GM23248 (cell line): ENCODE results near the gene VAPA.

ENCODE experiments used
- EZH2 ChIP-seq: fragments of 200-600 bp; sonication (generic); IDR thresholded peaks from 2 replicates; pipeline ENCODE4 v1.6.1; 2018; ENCODE audit warnings: antibody characterized with exemption, mild to moderate bottlenecking; ENCODE audit not compliant: insufficient read depth, poor library complexity, severe bottlenecking
- EZH2phosphoT487 ChIP-seq: fragments of 200-600 bp; sonication (generic); IDR thresholded peaks from 2 replicates; pipeline ENCODE4 v1.6.1; 2018; ENCODE audit warnings: antibody characterized with exemption, moderate library complexity, mild to moderate bottlenecking, low read depth; ENCODE audit not compliant: insufficient read depth

DNA sequence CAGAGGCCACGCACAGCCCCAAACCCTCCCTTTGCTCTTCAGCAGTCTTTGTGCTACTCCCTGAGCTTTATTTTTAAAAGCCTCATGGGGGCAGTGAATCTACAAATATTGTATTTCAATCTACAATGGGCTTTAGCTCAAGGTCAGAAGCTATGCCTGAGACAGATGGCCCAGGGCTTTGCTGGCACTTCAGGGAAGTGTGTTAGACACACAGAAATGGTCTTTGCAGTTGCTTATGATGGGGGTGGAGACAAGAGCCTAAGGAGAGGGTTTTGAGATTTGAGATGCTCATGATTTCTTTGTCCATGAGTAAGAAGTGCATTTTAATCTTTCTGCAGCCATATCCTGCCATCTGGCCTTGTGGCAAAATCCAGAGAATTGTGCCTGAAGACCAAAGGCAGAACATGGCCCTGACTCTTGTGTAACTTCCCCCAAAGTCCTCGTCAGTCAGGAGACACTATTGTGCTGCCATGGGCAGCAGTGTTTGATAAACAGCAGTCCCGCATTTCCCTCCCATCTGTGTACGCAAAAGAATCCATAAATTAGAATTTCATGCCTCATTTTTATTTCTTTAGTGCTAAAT is 92.6 kb downstream of the VAPA start:
- no peak for TF ChIP-seq EZH2phosphoT487
- no peak for TF ChIP-seq EZH2
